ENCODE results near the gene CHERP. TPM values are rescaled to one million over a fixed set of nuclear protein-coding genes. Genes with fewer than 3 reads are reported as not detected.

Gene CHERP
- total and polyA plus RNA-seq, 2 of the 13 experiments (the other 11 are each of a cell fraction or from before 2014, with no cell fraction given) = 4.3 to 5.4 TPM

GRCh38 chr19:16542045-16542909 lies at the start of gene CHERP (continued):
- TF ChIP-seq ZNF503 (CRISPR knock-in tag; IDR thresholded peaks at IDR 0.05) = peak; percentile 53; the same call in 1 of the 2 replicates
- no peak for TF ChIP-seq ZNF292 (CRISPR knock-in tag; IDR thresholded peaks at IDR 0.05; ENCODE audit: borderline replicate concordance, low read depth)
- TF ChIP-seq ZBTB14 (CRISPR knock-in tag; IDR thresholded peaks at IDR 0.05) = peak; percentile 79
- TF ChIP-seq SRSF9 (IDR thresholded peaks at IDR 0.05; ENCODE audit: borderline replicate concordance, insufficient read depth, low read depth, low read length, poor library complexity, severe bottlenecking) = no peak
- TF ChIP-seq TBL1XR1 (IDR thresholded peaks at IDR 0.05; ENCODE audit: borderline replicate concordance, low read length, partially characterized antibody) = no peak
- TF ChIP-seq KLF6 (CRISPR knock-in tag; IDR thresholded peaks at IDR 0.05) = peak; percentile 61
- no peak for TF ChIP-seq SRF (IDR thresholded peaks at IDR 0.05; ENCODE audit: low read depth, low read length)
- TF ChIP-seq XRCC5 (optimal IDR thresholded peaks at IDR 0.05; ENCODE audit: low read length) = peak; percentile 34
- TF ChIP-seq MZF1 (CRISPR knock-in tag; IDR thresholded peaks at IDR 0.05; ENCODE audit: borderline replicate concordance) = no peak
- no peak for TF ChIP-seq ZFP36L2 (CRISPR knock-in tag; IDR thresholded peaks at IDR 0.05)
- TF ChIP-seq ZNF569 (CRISPR knock-in tag; IDR thresholded peaks at IDR 0.05; ENCODE audit: borderline replicate concordance) = no peak
- TF ChIP-seq ZSCAN30 (CRISPR knock-in tag; IDR thresholded peaks at IDR 0.05) = no peak
- no peak for TF ChIP-seq NFRKB (IDR thresholded peaks at IDR 0.05)
- no peak for TF ChIP-seq ZNF24 (IDR thresholded peaks at IDR 0.05)
- 0 out of 2 replicates have a peak, but pooled peaks have one; percentile 65 for TF ChIP-seq BRCA1 (CRISPR knock-in tag; IDR thresholded peaks at IDR 0.05)
- TF ChIP-seq SYNCRIP (IDR thresholded peaks at IDR 0.05; ENCODE audit: insufficient read depth, low read depth, low read length) = no peak
- peak; percentile 95; the same call in 1 of the 2 replicates for TF ChIP-seq ARID4A (CRISPR knock-in tag; IDR thresholded peaks at IDR 0.05; ENCODE audit: borderline replicate concordance)
- peak; percentile 61 for TF ChIP-seq CREB3 (CRISPR knock-in tag; IDR thresholded peaks at IDR 0.05)
- TF ChIP-seq KLF9 (CRISPR knock-in tag; IDR thresholded peaks at IDR 0.05; ENCODE audit: low read depth) = no peak
- no peak for TF ChIP-seq ZNF782 (CRISPR knock-in tag; IDR thresholded peaks at IDR 0.05; ENCODE audit: borderline replicate concordance)
- TF ChIP-seq RXRA (CRISPR knock-in tag; IDR thresholded peaks at IDR 0.05) = peak; percentile 61; the same call in 1 of the 2 replicates

Measured in HepG2 (cell line).